ENCODE data around the gene ZBTB20.

The ZBTB20 gene

GRCh38 chr3:114585687-114586086 is 561.4 kb downstream of the ZBTB20 start:
- DNase-seq (ENCODE audit: low spot score), result no peak
- no peak for TF ChIP-seq CTCF (IDR thresholded peaks at IDR 0.05; ENCODE audit: borderline replicate concordance, control extremely low read depth, extremely low read depth, insufficient read depth, missing control alignments)
- in situ Hi-C loops (cut with MboI; ENCODE audit: low sequenced_read_pairs, unreplicated experiment), result no loop called here

- no peak for DNase-seq (ENCODE audit: low spot score)
- in situ Hi-C loops (cut with MboI; ENCODE audit: low sequenced_read_pairs, unreplicated experiment), result no loop called here
- no peak for TF ChIP-seq CTCF (IDR thresholded peaks at IDR 0.05; ENCODE audit: borderline replicate concordance, control extremely low read depth, extremely low read depth, insufficient read depth, missing control alignments)
Observed at GRCh38 chr3:114584734-114585371, 562.2 kb downstream of the ZBTB20 start.

- in situ Hi-C loops (cut with MboI; ENCODE audit: low sequenced_read_pairs, unreplicated experiment), result no loop called here
- DNase-seq (ENCODE audit: low spot score), result peak; percentile 5
- no peak for TF ChIP-seq CTCF (IDR thresholded peaks at IDR 0.05; ENCODE audit: borderline replicate concordance, control extremely low read depth, extremely low read depth, insufficient read depth, missing control alignments)
Observed at GRCh38 chr3:114582929-114583328, 564.2 kb downstream of the ZBTB20 start.

- DNase-seq (ENCODE audit: low spot score), result no peak
- no peak for TF ChIP-seq CTCF (IDR thresholded peaks at IDR 0.05; ENCODE audit: borderline replicate concordance, control extremely low read depth, extremely low read depth, insufficient read depth, missing control alignments)
- in situ Hi-C loops (cut with MboI; ENCODE audit: low sequenced_read_pairs, unreplicated experiment), result no loop called here
Observed at GRCh38 chr3:114572364-114573062, 574.6 kb downstream of the ZBTB20 start.

GRCh38 chr3:114571363-114571762 is 575.7 kb downstream of the ZBTB20 start:
- no peak for DNase-seq (ENCODE audit: low spot score)
- no peak for TF ChIP-seq CTCF (IDR thresholded peaks at IDR 0.05; ENCODE audit: borderline replicate concordance, control extremely low read depth, extremely low read depth, insufficient read depth, missing control alignments)
- in situ Hi-C loops (cut with MboI; ENCODE audit: low sequenced_read_pairs, unreplicated experiment), result no loop called here

GRCh38 chr3:114569186-114569585 is 577.9 kb downstream of the ZBTB20 start:
- TF ChIP-seq CTCF (IDR thresholded peaks at IDR 0.05; ENCODE audit: borderline replicate concordance, control extremely low read depth, extremely low read depth, insufficient read depth, missing control alignments), result no peak
- DNase-seq (ENCODE audit: low spot score), result no peak
- in situ Hi-C loops (cut with MboI; ENCODE audit: low sequenced_read_pairs, unreplicated experiment), result no loop called here

Data from GM13976 (cell line).